H1 (cell line): ENCODE measurements around the gene KCNK7. TPM values are rescaled to one million over a fixed set of nuclear protein-coding genes. Genes with fewer than 3 reads are reported as not detected.

Experiments used
- CTCF ChIA-PET: fragments of 300-600 bp; sonication (Branson Sonifier 250); formaldehyde crosslinking; loops from one replicate; lab custom pipeline; 2021; ENCODE audit not compliant: partially characterized antibody; lab: Charles Lee
- POLR2A ChIA-PET: fragments of 300-600 bp; sonication (Branson Sonifier 250); formaldehyde crosslinking; loops from one replicate; lab custom pipeline; 2021; ENCODE audit warnings: inconsistent platforms; ENCODE audit not compliant: partially characterized antibody; lab: Charles Lee
- DNase-seq, 2 experiments: peaks; one replicate each; pipeline versions ENCODE4 v3.0.0 to v3.0.0-alpha.2; 2010 to 2022; ENCODE audit warnings: low spot score in 2 of 2, low read depth in 1 of 2, mixed read lengths in 1 of 2
- FAIRE-seq: peaks from 2 replicates; lab custom pipeline; 2011; peaks lifted over from hg19 to GRCh38; lab: Jason Lieb, UNC
- H2AFZ ChIP-seq: 2 replicates; pipeline ENCODE4 v1.8.1; 2012; ENCODE audit warnings: low read length, inconsistent platforms
- H2AK5ac ChIP-seq: 2 replicates; pipeline ENCODE4 v1.6.1; 2013; ENCODE audit warnings: low read depth, low read length
- H2BK120ac ChIP-seq: replicated peaks from 2 replicates; pipeline ENCODE3; 2013; ENCODE audit warnings: low read depth, low read length, inconsistent platforms
- H2BK12ac ChIP-seq: 2 replicates; pipeline ENCODE4 v1.6.1; 2013; ENCODE audit warnings: low read depth, low read length
- H2BK15ac ChIP-seq: 2 replicates; pipeline ENCODE4 v1.6.1; 2013; ENCODE audit warnings: low read length
- H2BK20ac ChIP-seq: 2 replicates; pipeline ENCODE4 v1.6.1; 2013; ENCODE audit warnings: low read length
- H2BK5ac ChIP-seq: 2 replicates; pipeline ENCODE4 v1.6.1; 2013; ENCODE audit warnings: low read depth, low read length
- H3K14ac ChIP-seq: 2 replicates; pipeline ENCODE4 v1.6.1; 2013; ENCODE audit warnings: inconsistent platforms; ENCODE audit not compliant: insufficient read length
- H3K18ac ChIP-seq: 2 replicates; pipeline ENCODE4 v1.6.1; 2013; ENCODE audit warnings: low read length; ENCODE audit errors: extremely low read depth
- H3K23ac ChIP-seq: 2 replicates; pipeline ENCODE4 v1.6.1; 2013; ENCODE audit warnings: inconsistent platforms; ENCODE audit not compliant: insufficient read length
- H3K23me2 ChIP-seq: 2 replicates; pipeline ENCODE4 v1.6.1; 2013; ENCODE audit warnings: low read depth, low read length
- H3K27ac ChIP-seq: 2 replicates; pipeline ENCODE4 v1.6.1; 2011; ENCODE audit warnings: low read depth, low read length, inconsistent platforms
- H3K27me3 ChIP-seq, 4 experiments: replicated peaks in 1 of 4; 1 replicate in 1 of 4; 2 replicates in 3 of 4; pipeline versions ENCODE4 v1.6.1 to v1.8.1; 2011 to 2013; ENCODE audit warnings: low read length in 3 of 4, mild to moderate bottlenecking in 3 of 4, inconsistent platforms in 2 of 4, mixed read lengths in 2 of 4, moderate library complexity in 1 of 4; ENCODE audit not compliant: control insufficient read depth in 3 of 4, insufficient read depth in 3 of 4; ENCODE audit errors: extremely low read depth in 1 of 4
- H3K36me3 ChIP-seq, 4 experiments: 2 replicates each; pipeline versions ENCODE4 v1.6.1 to v1.8.1; 2011 to 2013; ENCODE audit warnings: mild to moderate bottlenecking in 4 of 4, low read length in 3 of 4, moderate library complexity in 2 of 4, control low read depth in 1 of 4, inconsistent platforms in 1 of 4; ENCODE audit not compliant: insufficient read depth in 4 of 4, control insufficient read depth in 2 of 4
- H3K4ac ChIP-seq: replicated peaks from 2 replicates; pipeline ENCODE3; 2013; ENCODE audit warnings: low read length, low read depth, mixed read lengths, inconsistent platforms; ENCODE audit not compliant: insufficient read length
- H3K4me1 ChIP-seq, 4 experiments: replicated peaks in 1 of 4; 1 replicate in 1 of 4; 2 replicates in 3 of 4; pipeline versions ENCODE4 v1.6.1 to v1.8.1; 2011 to 2013; ENCODE audit warnings: low read length in 3 of 4, inconsistent platforms in 2 of 4, mixed read lengths in 1 of 4; ENCODE audit not compliant: insufficient read depth in 4 of 4, control insufficient read depth in 3 of 4
- H3K4me2 ChIP-seq, 2 experiments: 2 replicates each; pipeline versions ENCODE4 v1.6.1 to v1.8.1; 2011 to 2013; ENCODE audit warnings: low read depth in 2 of 2, low read length in 2 of 2, control low read depth in 1 of 2, inconsistent platforms in 1 of 2, mild to moderate bottlenecking in 1 of 2; ENCODE audit not compliant: insufficient read depth in 1 of 2
- H3K4me3 ChIP-seq, 4 experiments: fragments of 200-600, 300-600 bp in 1 of 4; sonication (generic), shearing (Covaris generic), sonication (Bioruptor Twin) in 1 of 4; 2 replicates each; pipeline versions ENCODE4 v1.5.1 to v1.8.1; 2011 to 2016; ENCODE audit warnings: low read length in 4 of 4, low read depth in 3 of 4, control low read depth in 2 of 4, inconsistent platforms in 2 of 4, mild to moderate bottlenecking in 2 of 4, mixed read lengths in 1 of 4, moderate library complexity in 1 of 4; ENCODE audit not compliant: insufficient read depth in 2 of 4; ENCODE audit errors: extremely low read depth in 1 of 4
- H3K56ac ChIP-seq: replicated peaks from 2 replicates; pipeline ENCODE3; 2013; ENCODE audit warnings: low read depth, mild to moderate bottlenecking, mixed read lengths, low read length, inconsistent platforms; ENCODE audit not compliant: insufficient read length
- H3K79me1 ChIP-seq: 2 replicates; pipeline ENCODE4 v1.6.1; 2013; ENCODE audit warnings: low read depth, low read length, control low read depth
- H3K79me2 ChIP-seq, 2 experiments: 2 replicates each; pipeline versions ENCODE4 v1.6.1 to v1.8.1; 2012 to 2013; ENCODE audit warnings: low read length in 2 of 2, mild to moderate bottlenecking in 2 of 2, inconsistent platforms in 1 of 2; ENCODE audit not compliant: insufficient read depth in 2 of 2, control insufficient read depth in 1 of 2
- H3K9ac ChIP-seq, 4 experiments: replicated peaks in 1 of 4; 1 replicate in 1 of 4; 2 replicates in 3 of 4; pipeline versions ENCODE4 v1.6.1 to v1.8.1; 2011 to 2013; ENCODE audit warnings: low read depth in 3 of 4, low read length in 3 of 4, control low read depth in 2 of 4, mild to moderate bottlenecking in 2 of 4, moderate library complexity in 2 of 4, inconsistent platforms in 1 of 4; ENCODE audit errors: extremely low read depth in 1 of 4
- H3K9me3 ChIP-seq, 2 experiments: 2 replicates each; pipeline versions ENCODE4 v1.6.1 to v1.8.1; 2012 to 2013; ENCODE audit warnings: mild to moderate bottlenecking in 2 of 2, moderate library complexity in 2 of 2, control low read depth in 1 of 2, inconsistent platforms in 1 of 2, low read depth in 1 of 2, low read length in 1 of 2, mixed read lengths in 1 of 2; ENCODE audit not compliant: insufficient read depth in 2 of 2
- H4K20me1 ChIP-seq, 2 experiments: replicated peaks in 1 of 2; 2 replicates each; pipeline versions ENCODE3 to v1.8.1; 2011 to 2013; ENCODE audit warnings: inconsistent platforms in 2 of 2, low read length in 2 of 2, mild to moderate bottlenecking in 1 of 2; ENCODE audit not compliant: insufficient read depth in 2 of 2, control insufficient read depth in 1 of 2
- H4K5ac ChIP-seq: 2 replicates; pipeline ENCODE4 v1.6.1; 2013; ENCODE audit warnings: low read length, low read depth, mixed read lengths, inconsistent platforms; ENCODE audit not compliant: insufficient read length
- H4K8ac ChIP-seq: 2 replicates; pipeline ENCODE4 v1.8.0; 2013; ENCODE audit warnings: mild to moderate bottlenecking, moderate library complexity, low read length, inconsistent platforms; ENCODE audit not compliant: insufficient read depth; ENCODE audit errors: extremely low read depth
- H4K91ac ChIP-seq: replicated peaks from 2 replicates; pipeline ENCODE3; 2013; ENCODE audit warnings: low read length, mixed read lengths, inconsistent platforms; ENCODE audit not compliant: insufficient read length
- BRCA1 ChIP-seq: IDR thresholded peaks from 2 replicates; pipeline ENCODE4 v1.6.1; 2012; ENCODE audit warnings: low read depth, low read length, improper control_type of control experiment
- CREB1 ChIP-seq: IDR thresholded peaks from 2 replicates; pipeline ENCODE4 v1.6.1; 2012; ENCODE audit warnings: inconsistent platforms
- EP300 ChIP-seq, 2 experiments: IDR thresholded peaks; 1 replicate in 1 of 2; 2 replicates in 1 of 2; pipeline ENCODE4 v1.6.1; 2011 to 2012; ENCODE audit warnings: low read depth in 2 of 2, low read length in 2 of 2, mild to moderate bottlenecking in 2 of 2, borderline replicate concordance in 1 of 2, inconsistent platforms in 1 of 2, moderate library complexity in 1 of 2
- FOSL1 ChIP-seq: IDR thresholded peaks from 2 replicates; pipeline ENCODE4 v1.6.1; 2011; ENCODE audit warnings: mild to moderate bottlenecking, low read depth, low read length, moderate library complexity; ENCODE audit not compliant: insufficient read depth
- JUND ChIP-seq: IDR thresholded peaks from 2 replicates; pipeline ENCODE4 v1.6.1; 2011; ENCODE audit warnings: mild to moderate bottlenecking, improper control_type of control experiment, low read length
- KDM1A ChIP-seq: fragments of 200-600, 300-600 bp; sonication (generic); IDR thresholded peaks from 2 replicates; pipeline ENCODE4 v1.7.1; 2016; ENCODE audit warnings: mild to moderate bottlenecking, low read length, borderline replicate concordance
- KDM5A ChIP-seq: fragments of 200-600 bp; IDR thresholded peaks from 2 replicates; pipeline ENCODE4 v1.7.1; 2012; ENCODE audit warnings: mild to moderate bottlenecking, low read length, inconsistent platforms, mixed read lengths
- NRF1 ChIP-seq: IDR thresholded peaks from 2 replicates; pipeline ENCODE4 v1.6.1; 2011; ENCODE audit warnings: mild to moderate bottlenecking, low read depth, low read length, improper control_type of control experiment
- POLR2A ChIP-seq, 2 experiments: IDR thresholded peaks; 1 replicate in 1 of 2; 2 replicates in 1 of 2; pipeline ENCODE4 v1.6.1; 2011; ENCODE audit warnings: low read depth in 2 of 2, low read length in 2 of 2, mild to moderate bottlenecking in 2 of 2; ENCODE audit errors: control extremely low read depth in 1 of 2
- POLR2AphosphoS5 ChIP-seq: IDR thresholded peaks from 2 replicates; pipeline ENCODE4 v1.6.1; 2011; ENCODE audit warnings: low read depth, low read length
- SIRT6 ChIP-seq: IDR thresholded peaks from one replicate; pipeline ENCODE4 v1.7.1; 2012; ENCODE audit warnings: low read length, inconsistent platforms
- SP2 ChIP-seq: IDR thresholded peaks from 2 replicates; pipeline ENCODE4 v1.6.1; 2012; ENCODE audit warnings: mild to moderate bottlenecking, low read length, inconsistent platforms
- SP4 ChIP-seq: IDR thresholded peaks from 2 replicates; pipeline ENCODE4 v1.6.1; 2012; ENCODE audit warnings: low read length, inconsistent platforms
- SUZ12 ChIP-seq: fragments of 200-600 bp; sonication (generic); IDR thresholded peaks from 2 replicates; pipeline ENCODE4 v1.6.1; 2012; ENCODE audit warnings: mild to moderate bottlenecking, inconsistent platforms, low read length, moderate library complexity, mixed read lengths
- TCF12 ChIP-seq: IDR thresholded peaks from 2 replicates; pipeline ENCODE4 v1.6.1; 2011; ENCODE audit warnings: low read depth, mild to moderate bottlenecking, low read length
- WGBS, 2 experiments: shearing (Covaris generic) in 1 of 2; methylation state at CpG; one replicate each; pipeline versions ENCODE4 v1.1.6 to v1.1.7; 2013 to 2015; ENCODE audit warnings: low lambda C conversion rate in 2 of 2, mixed read lengths in 2 of 2, inconsistent platforms in 1 of 2, low coverage in 1 of 2, missing lambda C conversion rate in 1 of 2; ENCODE audit not compliant: insufficient replicate concordance in 2 of 2, insufficient coverage in 1 of 2, insufficient read length in 1 of 2; ENCODE audit errors: extremely low coverage in 1 of 2, missing lambda C conversion rate in 1 of 2; 5-methylcytosine and 5-hydroxymethylcytosine counted together
- polyA plus RNA-seq, 7 experiments: library from polyadenylated mRNA; depleted of rRNA in 3 of 7; stranded (reverse) in 5 of 7; unstranded in 2 of 7; fragments of >200 nt in 5 of 7; fragments of 200-250 nt in 2 of 7; gene quantifications; 1 replicate in 5 of 7; 2 replicates in 1 of 7; 4 replicates in 1 of 7; pipeline versions ENCODE4 v1.2.1 to v1.2.3, GENCODE V29; 2011 to 2013; ENCODE audit warnings: missing spikeins in 2 of 7, mixed read lengths in 2 of 7
- total RNA-seq: library from RNA; stranded (reverse); fragmentation: NEBNext Ultra II Directional; extraction: Animal tissue kit (Norgen Biotek cat#: 25700); gene quantifications from 2 replicates; pipeline ENCODE4 v1.2.1, GENCODE V29; 2021
- TF ChIP-seq, protein P1 (sequence below): IDR thresholded peaks from 2 replicates; pipeline ENCODE4 v1.6.1; 2012; ENCODE audit warnings: inconsistent platforms

KCNK7 gene
- total and polyA plus RNA-seq, 2 of the 8 experiments (the other 6 are each of a cell fraction or from before 2014, with no cell fraction given) = 0.74 to 1.0 TPM

DNA sequence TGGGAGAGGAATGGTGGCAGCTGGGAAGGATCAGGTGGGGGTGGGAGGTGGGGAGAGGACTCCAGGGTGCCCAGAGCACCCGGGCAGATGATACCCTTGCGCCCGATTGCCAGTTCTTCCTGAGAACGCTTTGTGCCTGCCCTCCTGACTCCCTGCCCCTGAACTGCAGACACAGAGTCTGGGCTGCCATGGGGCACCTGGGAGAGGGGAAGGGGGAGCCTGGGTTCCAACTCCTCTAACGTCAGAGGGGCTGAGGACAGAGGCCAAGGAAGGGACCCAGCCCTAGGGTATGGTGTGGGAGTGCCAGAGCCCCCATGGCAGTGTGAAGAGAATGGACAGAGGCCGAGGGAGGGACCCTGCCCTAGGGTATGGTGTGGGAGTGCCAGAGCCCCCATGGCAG lies 920 bp upstream of the KCNK7 start:
- H3K4me2 ChIP-seq = no peak overlapping the region
- H3K9ac ChIP-seq = no peak overlapping the region
- no peak overlapping the region for H3K14ac ChIP-seq
- no peak for FAIRE-seq
- H2BK12ac ChIP-seq = no peak overlapping the region
- 80% methylated on average over 1 of the region's 6 CpGs; no CpG with 5 or more reads in 1 of the 2 experiments for WGBS, 2 experiments
- H3K27me3 ChIP-seq = peaks cover 8 to 16% (median 14%) of the 10 kb centered on the region in 4 experiments
- H2AK5ac ChIP-seq = no peak overlapping the region
- peaks cover 0 to 4% of the 10 kb centered on the region in 2 experiments for H4K20me1 ChIP-seq
- no peak overlapping the region for H3K56ac ChIP-seq
- no peak overlapping the region for H2AFZ ChIP-seq
- H3K79me1 ChIP-seq = no peaks in the 10 kb centered on the region
- H3K4me1 ChIP-seq = peaks cover 0 to 7% (median 5%) of the 10 kb centered on the region in 4 experiments; a peak in 6 of 7 replicates
- no peak for DNase-seq
- no peak overlapping the region for H2BK5ac ChIP-seq
- no peak overlapping the region for H3K4me3 ChIP-seq
- no peak overlapping the region for H4K8ac ChIP-seq
- no peak overlapping the region for H3K23ac ChIP-seq
- no peaks in the 10 kb centered on the region for H3K9me3 ChIP-seq
- H3K79me2 ChIP-seq = no peaks in the 10 kb centered on the region
- H2BK15ac ChIP-seq = no peak overlapping the region
- H2BK120ac ChIP-seq = no peak overlapping the region
- H3K27ac ChIP-seq = no peak overlapping the region
- peaks cover 0 to 10% (median 2%) of the 10 kb centered on the region in 4 experiments; a peak in 3 of 8 replicates for H3K36me3 ChIP-seq
- H4K91ac ChIP-seq = no peak overlapping the region
- no peak overlapping the region for H4K5ac ChIP-seq
- no peak overlapping the region for H3K4ac ChIP-seq
- CTCF ChIA-PET = interaction anchor here (1.1 to 12.3 kb wide), 5 partner anchors 8 to 55 kb away, joined by 3 to 227 read pairs (median 39); partner anchors contain the start of genes EHBP1L1 and LTBP3
- peaks cover 9% of the 10 kb centered on the region; the same call in 1 of the 2 replicates for H3K23me2 ChIP-seq
- POLR2A ChIA-PET = interaction anchor here (0.8 to 2.1 kb wide), 5 partner anchors 11 to 58 kb away, joined by 3 to 7 read pairs (median 7); partner anchors contain the start of gene FAM89B
- no peak overlapping the region for H2BK20ac ChIP-seq
- H3K18ac ChIP-seq = no peak overlapping the region
- TF ChIP-seq KDM5A (no peak), JUND (no peak), SIRT6 (no peak), EP300 (IDR thresholded peaks at IDR 0.05; ENCODE audit: borderline replicate concordance in 1 of 2, low read depth in 2 of 2, low read length in 2 of 2) (no peak), BRCA1 (no peak), FOSL1 (no peak), NRF1 (no peak), CREB1 (no peak), TCF12 (no peak), KDM1A (no peak), POLR2A (IDR thresholded peaks at IDR 0.05; ENCODE audit: control extremely low read depth in 1 of 2, low read depth in 2 of 2, low read length in 2 of 2) (no peak), SP2 (no peak), POLR2AphosphoS5 (no peak), SP4 (no peak), SUZ12 (no peak)
- TF ChIP-seq, protein P1, sequence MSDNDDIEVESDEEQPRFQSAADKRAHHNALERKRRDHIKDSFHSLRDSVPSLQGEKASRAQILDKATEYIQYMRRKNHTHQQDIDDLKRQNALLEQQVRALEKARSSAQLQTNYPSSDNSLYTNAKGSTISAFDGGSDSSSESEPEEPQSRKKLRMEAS = no peak
